ENCODE results near the gene TMEM59L. TPM values are rescaled to one million over a fixed set of nuclear protein-coding genes. Genes with fewer than 3 reads are reported as not detected.

Gene TMEM59L
- total and polyA plus RNA-seq, 10 of the 15 experiments (the other 5 are each of a cell fraction or from before 2014, with no cell fraction given): 0.06 TPM; not detected in 9

DNA sequence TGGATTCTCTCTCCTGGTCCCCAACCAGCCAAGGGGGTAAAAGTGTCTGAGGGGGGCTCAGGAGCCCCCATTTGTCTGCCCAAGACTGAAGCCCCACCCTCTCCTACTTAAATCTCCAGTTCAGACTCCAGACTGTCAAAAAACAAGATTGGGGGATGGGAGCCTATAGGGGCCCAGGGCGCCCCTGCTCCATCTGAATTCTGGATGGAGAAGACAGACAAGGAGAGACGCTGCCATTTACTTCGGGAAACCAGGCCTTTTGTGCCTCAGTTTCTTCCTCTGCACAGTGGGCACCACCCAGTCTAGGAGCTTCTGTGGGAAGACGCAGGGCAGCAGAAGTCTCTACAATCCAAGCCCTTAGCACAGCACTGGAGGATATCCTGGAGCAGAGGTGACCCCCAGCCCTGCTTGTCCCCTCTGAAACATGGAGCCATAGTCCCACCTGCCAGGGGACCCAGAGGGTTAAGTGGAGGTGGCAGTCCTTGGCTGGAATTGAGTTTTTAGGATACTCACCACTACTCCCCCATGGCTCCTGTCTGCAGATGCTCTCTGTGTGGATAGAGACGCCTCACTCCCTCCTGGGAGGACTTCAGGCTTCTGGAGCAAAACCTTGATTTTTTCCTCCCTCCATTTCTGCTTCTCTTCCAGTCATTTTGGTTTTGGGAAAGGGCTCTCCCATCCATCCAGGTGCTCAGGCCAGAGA lies 4.4 kb upstream of the TMEM59L start (continued):
- TF ChIP-seq, protein P1, sequence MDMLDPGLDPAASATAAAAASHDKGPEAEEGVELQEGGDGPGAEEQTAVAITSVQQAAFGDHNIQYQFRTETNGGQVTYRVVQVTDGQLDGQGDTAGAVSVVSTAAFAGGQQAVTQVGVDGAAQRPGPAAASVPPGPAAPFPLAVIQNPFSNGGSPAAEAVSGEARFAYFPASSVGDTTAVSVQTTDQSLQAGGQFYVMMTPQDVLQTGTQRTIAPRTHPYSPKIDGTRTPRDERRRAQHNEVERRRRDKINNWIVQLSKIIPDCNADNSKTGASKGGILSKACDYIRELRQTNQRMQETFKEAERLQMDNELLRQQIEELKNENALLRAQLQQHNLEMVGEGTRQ (IDR thresholded peaks at IDR 0.05; ENCODE audit: borderline replicate concordance, low read depth, low read length): no peak
- TF ChIP-seq BHLHE40 (IDR thresholded peaks at IDR 0.05; ENCODE audit: borderline replicate concordance in 1 of 2, low read depth in 2 of 2, low read length in 1 of 2): no peak
- TF ChIP-seq, protein P2, sequence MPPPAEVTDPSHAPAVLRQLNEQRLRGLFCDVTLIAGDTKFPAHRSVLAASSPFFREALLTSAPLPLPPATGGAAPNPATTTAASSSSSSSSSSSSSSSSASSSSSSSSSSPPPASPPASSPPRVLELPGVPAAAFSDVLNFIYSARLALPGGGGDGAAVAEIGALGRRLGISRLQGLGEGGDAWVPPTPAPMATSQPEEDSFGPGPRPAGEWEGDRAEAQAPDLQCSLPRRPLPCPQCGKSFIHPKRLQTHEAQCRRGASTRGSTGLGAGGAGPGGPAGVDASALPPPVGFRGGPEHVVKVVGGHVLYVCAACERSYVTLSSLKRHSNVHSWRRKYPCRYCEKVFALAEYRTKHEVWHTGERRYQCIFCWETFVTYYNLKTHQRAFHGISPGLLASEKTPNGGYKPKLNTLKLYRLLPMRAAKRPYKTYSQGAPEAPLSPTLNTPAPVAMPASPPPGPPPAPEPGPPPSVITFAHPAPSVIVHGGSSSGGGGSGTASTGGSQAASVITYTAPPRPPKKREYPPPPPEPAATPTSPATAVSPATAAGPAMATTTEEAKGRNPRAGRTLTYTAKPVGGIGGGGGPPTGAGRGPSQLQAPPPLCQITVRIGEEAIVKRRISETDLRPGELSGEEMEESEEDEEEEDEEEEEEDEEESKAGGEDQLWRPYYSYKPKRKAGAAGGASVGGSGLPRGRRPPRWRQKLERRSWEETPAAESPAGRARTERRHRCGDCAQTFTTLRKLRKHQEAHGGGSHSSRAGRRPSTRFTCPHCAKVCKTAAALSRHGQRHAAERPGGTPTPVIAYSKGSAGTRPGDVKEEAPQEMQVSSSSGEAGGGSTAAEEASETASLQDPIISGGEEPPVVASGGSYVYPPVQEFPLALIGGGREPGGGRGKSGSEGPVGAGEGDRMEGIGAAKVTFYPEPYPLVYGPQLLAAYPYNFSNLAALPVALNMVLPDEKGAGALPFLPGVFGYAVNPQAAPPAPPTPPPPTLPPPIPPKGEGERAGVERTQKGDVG (CRISPR knock-in tag; IDR thresholded peaks at IDR 0.05): no peak
- no peak for TF ChIP-seq ZBED1 (IDR thresholded peaks at IDR 0.05; ENCODE audit: borderline replicate concordance)
- TF ChIP-seq KDM1A (IDR thresholded peaks at IDR 0.05; ENCODE audit: borderline replicate concordance): no peak
- TF ChIP-seq, protein P3, sequence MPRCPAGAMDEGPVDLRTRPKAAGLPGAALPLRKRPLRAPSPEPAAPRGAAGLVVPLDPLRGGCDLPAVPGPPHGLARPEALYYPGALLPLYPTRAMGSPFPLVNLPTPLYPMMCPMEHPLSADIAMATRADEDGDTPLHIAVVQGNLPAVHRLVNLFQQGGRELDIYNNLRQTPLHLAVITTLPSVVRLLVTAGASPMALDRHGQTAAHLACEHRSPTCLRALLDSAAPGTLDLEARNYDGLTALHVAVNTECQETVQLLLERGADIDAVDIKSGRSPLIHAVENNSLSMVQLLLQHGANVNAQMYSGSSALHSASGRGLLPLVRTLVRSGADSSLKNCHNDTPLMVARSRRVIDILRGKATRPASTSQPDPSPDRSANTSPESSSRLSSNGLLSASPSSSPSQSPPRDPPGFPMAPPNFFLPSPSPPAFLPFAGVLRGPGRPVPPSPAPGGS (IDR thresholded peaks at IDR 0.05; ENCODE audit: borderline replicate concordance, insufficient read depth, low read depth, low read length, poor library complexity, severe bottlenecking): no peak
- no peak for TF ChIP-seq SP1 (IDR thresholded peaks at IDR 0.05; ENCODE audit: low read depth, low read length)
- TF ChIP-seq BCL11A (IDR thresholded peaks at IDR 0.05; ENCODE audit: low read depth, low read length): no peak
- TF ChIP-seq NRF1 (conservative IDR thresholded peaks at IDR 0.05; ENCODE audit: low read depth, low read length): no peak
- TF ChIP-seq POLR2AphosphoS2 (IDR thresholded peaks at IDR 0.05; ENCODE audit: low read depth, low read length): no peak
- no peak for TF ChIP-seq KAT2A (conservative IDR thresholded peaks at IDR 0.05; ENCODE audit: control insufficient read depth, low read depth, low read length)
- TF ChIP-seq STAT1 (conservative IDR thresholded peaks at IDR 0.05): no peak
